Spleen (tissue), 11 donors: ENCODE data around the gene DMRT1. TPM values are rescaled to one million over a fixed set of nuclear protein-coding genes. Genes with fewer than 3 reads are reported as not detected.
A peak's percentile ranks its signal among the peaks of the same experiment; 100 is the strongest.

Experiments used
- DNase-seq: peaks from one replicate; pipeline ENCODE4 v3.0.0-alpha.2; 2020
- H3K27ac ChIP-seq, 8 donors: fragments of 200-600 bp; sonication (generic) in 7 of 8; 1 replicate in 4 of 8; 2 replicates in 4 of 8; pipeline versions ENCODE4 v1.5.0 to v1.8.0; 2016 to 2021; ENCODE audit warnings: inconsistent platforms in 4 of 8, mild to moderate bottlenecking in 4 of 8, moderate library complexity in 1 of 8
- H3K27me3 ChIP-seq, 7 donors: fragments of 200-600 bp; sonication (generic) in 6 of 7; replicated peaks in 1 of 7; 1 replicate in 4 of 7; 2 replicates in 3 of 7; pipeline versions ENCODE4 v1.5.0 to v1.8.0; 2016 to 2021; ENCODE audit warnings: inconsistent platforms in 3 of 7, mild to moderate bottlenecking in 1 of 7
- H3K36me3 ChIP-seq, 6 donors: fragments of 200-600 bp; sonication (generic) in 5 of 6; 1 replicate in 4 of 6; 2 replicates in 2 of 6; pipeline versions ENCODE4 v1.5.0 to v1.8.0; 2016 to 2021; ENCODE audit warnings: inconsistent platforms in 2 of 6
- H3K4me1 ChIP-seq, 6 donors: fragments of 200-600 bp; sonication (generic) in 5 of 6; 1 replicate in 3 of 6; 2 replicates in 3 of 6; pipeline versions ENCODE4 v1.5.0 to v1.8.0; 2016 to 2021; ENCODE audit warnings: inconsistent platforms in 3 of 6
- H3K4me3 ChIP-seq, 8 donors: fragments of 200-600 bp; sonication (generic) in 7 of 8; 1 replicate in 4 of 8; 2 replicates in 4 of 8; pipeline versions ENCODE4 v1.5.0 to v1.8.0; 2016 to 2021; ENCODE audit warnings: inconsistent platforms in 4 of 8, mild to moderate bottlenecking in 4 of 8, moderate library complexity in 2 of 8
- H3K9me3 ChIP-seq, 8 donors: fragments of 200-600 bp; sonication (generic) in 7 of 8; 1 replicate in 4 of 8; 2 replicates in 4 of 8; pipeline versions ENCODE4 v1.5.0 to v1.8.0; 2016 to 2021; ENCODE audit warnings: inconsistent platforms in 4 of 8
- CTCF ChIP-seq, 11 experiments: fragments of 200-600 bp in 7 of 11; fragments of 450-650 bp in 4 of 11; sonication (generic) in 4 of 11; IDR thresholded peaks in 8 of 11; conservative IDR thresholded peaks in 3 of 11; 1 replicate in 7 of 11; 2 replicates in 4 of 11; pipeline versions ENCODE4 v1.4.0 to v1.8.0; 2016 to 2021; ENCODE audit warnings: antibody characterized with exemption in 11 of 11, inconsistent platforms in 4 of 11, mild to moderate bottlenecking in 1 of 11
- POLR2A ChIP-seq, 3 donors: fragments of 450-650 bp; IDR thresholded peaks; one replicate each; pipeline ENCODE4 v1.5.1; 2017; ENCODE audit warnings: antibody characterized with exemption in 3 of 3, mild to moderate bottlenecking in 1 of 3
- POLR2AphosphoS5 ChIP-seq, 3 donors: sonication (generic); formaldehyde crosslinking; IDR thresholded peaks; one replicate each; pipeline ENCODE4 v1.5.1; 2017; ENCODE audit warnings: antibody characterized with exemption in 3 of 3
- WGBS, 5 donors: extraction: QIAGEN DNeasy Blood & Tissue Kit in 3 of 5; methylation state at CpG; one replicate each; pipeline versions ENCODE4 v1.1.5 to v1.1.7; 2013 to 2018; 5-methylcytosine and 5-hydroxymethylcytosine counted together
- intact Hi-C: fragments of 100-400 bp; cut with DNase I; formaldehyde crosslinking; loops from one replicate; pipeline ENCODE4 v1.15.0; 2023; ENCODE audit warnings: low total_unique reads
- polyA plus RNA-seq, 3 donors: library from polyadenylated mRNA; stranded (reverse); fragments of 200-250 nt; gene quantifications; one replicate each; pipeline ENCODE4 v1.2.1, GENCODE V29; 2013
- total RNA-seq, 7 donors: library from RNA; depleted of rRNA in 3 of 7; stranded (reverse); fragments of >200 nt in 3 of 7; fragmentation: NEBNext Ultra II Directional in 4 of 7; extraction: Animal tissue kit (Norgen Biotek cat#: 25700) in 4 of 7; gene quantifications; one replicate each; pipeline versions ENCODE4 v1.1.0 to v1.2.1, GENCODE V29; 2016 to 2021
- donor health status: healthy with polysubstance abuse.
- donor health status: DM: no; HTN: no; CAD: no; lungs with moderate emphysema.
- donor health status: DM: no; HTN: no; CAD: no.
- donor health status: Bipolar disorder and iron deficiency.
- donor health status: healthy.
- donor health status: DM: no; HTN: no; CAD: no.
- donor health status: DM: yes; HTN: yes; CAD: no.

DMRT1 gene
- total and polyA plus RNA-seq, 10 donors = not detected

GRCh38 chr9:805151-805550, 36.3 kb upstream of the DMRT1 start:
- Histone ChIP-seq H3K27ac (no peak overlapping the region), H3K4me3 (no peak overlapping the region), H3K27me3 (peaks cover 0 to 20% (median 0%) of the 10 kb centered on the region in 7 donors), H3K9me3 (no peaks in the 10 kb centered on the region), H3K4me1 (no peaks in the 10 kb centered on the region), H3K36me3 (no peaks in the 10 kb centered on the region)
- intact Hi-C loops = no loop called here
- no peak for TF ChIP-seq CTCF (IDR thresholded peaks at IDR 0.05 in 8 of 11, conservative IDR thresholded peaks at IDR 0.05 in 3 of 11)
- no peak for TF ChIP-seq POLR2A (IDR thresholded peaks at IDR 0.05)
- no peak for TF ChIP-seq POLR2AphosphoS5 (IDR thresholded peaks at IDR 0.05)
- WGBS, 5 donors = 90 to 97% (median 95%) methylated on average over 3 of the region's 3 CpGs
- no peak for DNase-seq

- peaks cover 0 to 20% (median 0%) of the 10 kb centered on the region in 7 donors for H3K27me3 ChIP-seq
- H3K4me3 ChIP-seq = no peak overlapping the region
- H3K27ac ChIP-seq = no peak overlapping the region
- no peaks in the 10 kb centered on the region for H3K9me3 ChIP-seq
- 57 to 72% (median 59%) methylated on average over 8 of the region's 8 CpGs for WGBS, 5 donors
- intact Hi-C loops = no loop called here
- no peaks in the 10 kb centered on the region for H3K4me1 ChIP-seq
- no peak for DNase-seq
- TF ChIP-seq POLR2AphosphoS5 (IDR thresholded peaks at IDR 0.05) (no peak), CTCF (IDR thresholded peaks at IDR 0.05 in 8 of 11, conservative IDR thresholded peaks at IDR 0.05 in 3 of 11) (peak in 10 of 11 experiments; percentile 30 to 69 (median 61))
- H3K36me3 ChIP-seq = no peaks in the 10 kb centered on the region
Measured at GRCh38 chr9:806285-807156, 35.0 kb upstream of the DMRT1 start.

- DNase-seq = no peak
- peaks cover 0 to 12% (median 0%) of the 10 kb centered on the region in 7 donors for H3K27me3 ChIP-seq
- H3K27ac ChIP-seq = no peak overlapping the region
- WGBS, 5 donors = 71 to 85% (median 78%) methylated on average over 6 of the region's 6 CpGs
- H3K9me3 ChIP-seq = no peaks in the 10 kb centered on the region
- no peak overlapping the region for H3K4me3 ChIP-seq
- no peaks in the 10 kb centered on the region for H3K4me1 ChIP-seq
- no peaks in the 10 kb centered on the region for H3K36me3 ChIP-seq
- intact Hi-C loops = no loop called here
- no peak for TF ChIP-seq CTCF (IDR thresholded peaks at IDR 0.05 in 8 of 11, conservative IDR thresholded peaks at IDR 0.05 in 3 of 11)
- no peak for TF ChIP-seq POLR2AphosphoS5 (IDR thresholded peaks at IDR 0.05)
- no peak for TF ChIP-seq POLR2A (IDR thresholded peaks at IDR 0.05)
Measured at GRCh38 chr9:811106-811531, 30.4 kb upstream of the DMRT1 start.

GRCh38 chr9:818958-819357, 22.5 kb upstream of the DMRT1 start:
- DNase-seq = no peak
- intact Hi-C loops = no loop called here
- Histone ChIP-seq H3K4me1 (peaks cover 0 to 4% (median 0%) of the 10 kb centered on the region in 6 donors), H3K4me3 (no peak overlapping the region), H3K27me3 (peaks cover 0 to 5% (median 0%) of the 10 kb centered on the region in 7 donors), H3K9me3 (no peaks in the 10 kb centered on the region), H3K27ac (no peak overlapping the region), H3K36me3 (no peaks in the 10 kb centered on the region)
- TF ChIP-seq POLR2A (IDR thresholded peaks at IDR 0.05) (no peak), POLR2AphosphoS5 (IDR thresholded peaks at IDR 0.05) (no peak), CTCF (IDR thresholded peaks at IDR 0.05 in 8 of 11, conservative IDR thresholded peaks at IDR 0.05 in 3 of 11) (no peak)
- 15 to 48% (median 21%) methylated on average over 3 of the region's 3 CpGs for WGBS, 5 donors
